H1 (cell line): Measurements from ENCODE around the gene CUEDC1. TPM values are rescaled to one million over a fixed set of nuclear protein-coding genes. Genes with fewer than 3 reads are reported as not detected.

Source experiments
- CTCF ChIA-PET: fragments of 300-600 bp; sonication (Branson Sonifier 250); formaldehyde crosslinking; loops from one replicate; lab custom pipeline; 2021; ENCODE audit not compliant: partially characterized antibody; lab: Charles Lee
- POLR2A ChIA-PET: fragments of 300-600 bp; sonication (Branson Sonifier 250); formaldehyde crosslinking; loops from one replicate; lab custom pipeline; 2021; ENCODE audit warnings: inconsistent platforms; ENCODE audit not compliant: partially characterized antibody; lab: Charles Lee
- DNase-seq, 2 experiments: peaks; one replicate each; pipeline versions ENCODE4 v3.0.0 to v3.0.0-alpha.2; 2010 to 2022; ENCODE audit warnings: low spot score in 2 of 2, low read depth in 1 of 2, mixed read lengths in 1 of 2
- FAIRE-seq: peaks from 2 replicates; lab custom pipeline; 2011; peaks lifted over from hg19 to GRCh38; lab: Jason Lieb, UNC
- H2AFZ ChIP-seq: 2 replicates; pipeline ENCODE4 v1.8.1; 2012; ENCODE audit warnings: low read length, inconsistent platforms
- H2AK5ac ChIP-seq: 2 replicates; pipeline ENCODE4 v1.6.1; 2013; ENCODE audit warnings: low read depth, low read length
- H2BK120ac ChIP-seq: replicated peaks from 2 replicates; pipeline ENCODE3; 2013; ENCODE audit warnings: low read depth, low read length, inconsistent platforms
- H2BK12ac ChIP-seq: 2 replicates; pipeline ENCODE4 v1.6.1; 2013; ENCODE audit warnings: low read depth, low read length
- H2BK15ac ChIP-seq: 2 replicates; pipeline ENCODE4 v1.6.1; 2013; ENCODE audit warnings: low read length
- H2BK20ac ChIP-seq: 2 replicates; pipeline ENCODE4 v1.6.1; 2013; ENCODE audit warnings: low read length
- H2BK5ac ChIP-seq: 2 replicates; pipeline ENCODE4 v1.6.1; 2013; ENCODE audit warnings: low read depth, low read length
- H3K14ac ChIP-seq: 2 replicates; pipeline ENCODE4 v1.6.1; 2013; ENCODE audit warnings: inconsistent platforms; ENCODE audit not compliant: insufficient read length
- H3K18ac ChIP-seq: 2 replicates; pipeline ENCODE4 v1.6.1; 2013; ENCODE audit warnings: low read length; ENCODE audit errors: extremely low read depth
- H3K23ac ChIP-seq: 2 replicates; pipeline ENCODE4 v1.6.1; 2013; ENCODE audit warnings: inconsistent platforms; ENCODE audit not compliant: insufficient read length
- H3K23me2 ChIP-seq: 2 replicates; pipeline ENCODE4 v1.6.1; 2013; ENCODE audit warnings: low read depth, low read length
- H3K27ac ChIP-seq: 2 replicates; pipeline ENCODE4 v1.6.1; 2011; ENCODE audit warnings: low read depth, low read length, inconsistent platforms
- H3K27me3 ChIP-seq, 4 experiments: replicated peaks in 1 of 4; 1 replicate in 1 of 4; 2 replicates in 3 of 4; pipeline versions ENCODE4 v1.6.1 to v1.8.1; 2011 to 2013; ENCODE audit warnings: low read length in 3 of 4, mild to moderate bottlenecking in 3 of 4, inconsistent platforms in 2 of 4, mixed read lengths in 2 of 4, moderate library complexity in 1 of 4; ENCODE audit not compliant: control insufficient read depth in 3 of 4, insufficient read depth in 3 of 4; ENCODE audit errors: extremely low read depth in 1 of 4
- H3K36me3 ChIP-seq, 4 experiments: 2 replicates each; pipeline versions ENCODE4 v1.6.1 to v1.8.1; 2011 to 2013; ENCODE audit warnings: mild to moderate bottlenecking in 4 of 4, low read length in 3 of 4, moderate library complexity in 2 of 4, control low read depth in 1 of 4, inconsistent platforms in 1 of 4; ENCODE audit not compliant: insufficient read depth in 4 of 4, control insufficient read depth in 2 of 4
- H3K4ac ChIP-seq: replicated peaks from 2 replicates; pipeline ENCODE3; 2013; ENCODE audit warnings: low read length, low read depth, mixed read lengths, inconsistent platforms; ENCODE audit not compliant: insufficient read length
- H3K4me1 ChIP-seq, 4 experiments: replicated peaks in 1 of 4; 1 replicate in 1 of 4; 2 replicates in 3 of 4; pipeline versions ENCODE4 v1.6.1 to v1.8.1; 2011 to 2013; ENCODE audit warnings: low read length in 3 of 4, inconsistent platforms in 2 of 4, mixed read lengths in 1 of 4; ENCODE audit not compliant: insufficient read depth in 4 of 4, control insufficient read depth in 3 of 4
- H3K4me2 ChIP-seq, 2 experiments: 2 replicates each; pipeline versions ENCODE4 v1.6.1 to v1.8.1; 2011 to 2013; ENCODE audit warnings: low read depth in 2 of 2, low read length in 2 of 2, control low read depth in 1 of 2, inconsistent platforms in 1 of 2, mild to moderate bottlenecking in 1 of 2; ENCODE audit not compliant: insufficient read depth in 1 of 2
- H3K4me3 ChIP-seq, 4 experiments: fragments of 200-600, 300-600 bp in 1 of 4; sonication (generic), shearing (Covaris generic), sonication (Bioruptor Twin) in 1 of 4; 2 replicates each; pipeline versions ENCODE4 v1.5.1 to v1.8.1; 2011 to 2016; ENCODE audit warnings: low read length in 4 of 4, low read depth in 3 of 4, control low read depth in 2 of 4, inconsistent platforms in 2 of 4, mild to moderate bottlenecking in 2 of 4, mixed read lengths in 1 of 4, moderate library complexity in 1 of 4; ENCODE audit not compliant: insufficient read depth in 2 of 4; ENCODE audit errors: extremely low read depth in 1 of 4
- H3K56ac ChIP-seq: replicated peaks from 2 replicates; pipeline ENCODE3; 2013; ENCODE audit warnings: low read depth, mild to moderate bottlenecking, mixed read lengths, low read length, inconsistent platforms; ENCODE audit not compliant: insufficient read length
- H3K79me1 ChIP-seq: 2 replicates; pipeline ENCODE4 v1.6.1; 2013; ENCODE audit warnings: low read depth, low read length, control low read depth
- H3K79me2 ChIP-seq, 2 experiments: 2 replicates each; pipeline versions ENCODE4 v1.6.1 to v1.8.1; 2012 to 2013; ENCODE audit warnings: low read length in 2 of 2, mild to moderate bottlenecking in 2 of 2, inconsistent platforms in 1 of 2; ENCODE audit not compliant: insufficient read depth in 2 of 2, control insufficient read depth in 1 of 2
- H3K9ac ChIP-seq, 4 experiments: replicated peaks in 1 of 4; 1 replicate in 1 of 4; 2 replicates in 3 of 4; pipeline versions ENCODE4 v1.6.1 to v1.8.1; 2011 to 2013; ENCODE audit warnings: low read depth in 3 of 4, low read length in 3 of 4, control low read depth in 2 of 4, mild to moderate bottlenecking in 2 of 4, moderate library complexity in 2 of 4, inconsistent platforms in 1 of 4; ENCODE audit errors: extremely low read depth in 1 of 4
- H3K9me3 ChIP-seq, 2 experiments: 2 replicates each; pipeline versions ENCODE4 v1.6.1 to v1.8.1; 2012 to 2013; ENCODE audit warnings: mild to moderate bottlenecking in 2 of 2, moderate library complexity in 2 of 2, control low read depth in 1 of 2, inconsistent platforms in 1 of 2, low read depth in 1 of 2, low read length in 1 of 2, mixed read lengths in 1 of 2; ENCODE audit not compliant: insufficient read depth in 2 of 2
- H4K20me1 ChIP-seq, 2 experiments: replicated peaks in 1 of 2; 2 replicates each; pipeline versions ENCODE3 to v1.8.1; 2011 to 2013; ENCODE audit warnings: inconsistent platforms in 2 of 2, low read length in 2 of 2, mild to moderate bottlenecking in 1 of 2; ENCODE audit not compliant: insufficient read depth in 2 of 2, control insufficient read depth in 1 of 2
- H4K5ac ChIP-seq: 2 replicates; pipeline ENCODE4 v1.6.1; 2013; ENCODE audit warnings: low read length, low read depth, mixed read lengths, inconsistent platforms; ENCODE audit not compliant: insufficient read length
- H4K8ac ChIP-seq: 2 replicates; pipeline ENCODE4 v1.8.0; 2013; ENCODE audit warnings: mild to moderate bottlenecking, moderate library complexity, low read length, inconsistent platforms; ENCODE audit not compliant: insufficient read depth; ENCODE audit errors: extremely low read depth
- H4K91ac ChIP-seq: replicated peaks from 2 replicates; pipeline ENCODE3; 2013; ENCODE audit warnings: low read length, mixed read lengths, inconsistent platforms; ENCODE audit not compliant: insufficient read length
- CHD1 ChIP-seq: IDR thresholded peaks from 2 replicates; pipeline ENCODE4 v1.6.1; 2012; ENCODE audit warnings: low read depth, low read length, improper control_type of control experiment
- CHD2 ChIP-seq: IDR thresholded peaks from 2 replicates; pipeline ENCODE4 v1.6.1; 2012; ENCODE audit warnings: low read length, improper control_type of control experiment
- CREB1 ChIP-seq: IDR thresholded peaks from 2 replicates; pipeline ENCODE4 v1.6.1; 2012; ENCODE audit warnings: inconsistent platforms
- EGR1 ChIP-seq: IDR thresholded peaks from 2 replicates; pipeline ENCODE4 v1.6.1; 2011; ENCODE audit warnings: low read depth, low read length, borderline replicate concordance
- JUND ChIP-seq: IDR thresholded peaks from 2 replicates; pipeline ENCODE4 v1.6.1; 2011; ENCODE audit warnings: mild to moderate bottlenecking, improper control_type of control experiment, low read length
- SIN3A ChIP-seq, 2 experiments: IDR thresholded peaks in 1 of 2; conservative IDR thresholded peaks in 1 of 2; 2 replicates each; pipeline ENCODE4 v1.6.1; 2011 to 2012; ENCODE audit warnings: low read length in 2 of 2, improper control_type of control experiment in 1 of 2, low read depth in 1 of 2, mild to moderate bottlenecking in 1 of 2
- TAF1 ChIP-seq: IDR thresholded peaks from 2 replicates; pipeline ENCODE4 v1.6.1; 2011; ENCODE audit warnings: mild to moderate bottlenecking, low read depth, low read length
- ZNF274 ChIP-seq: IDR thresholded peaks from 2 replicates; pipeline ENCODE4 v1.7.0; 2012; ENCODE audit warnings: low read length, borderline replicate concordance; ENCODE audit errors: extremely low read depth
- WGBS, 2 experiments: shearing (Covaris generic) in 1 of 2; methylation state at CpG; one replicate each; pipeline versions ENCODE4 v1.1.6 to v1.1.7; 2013 to 2015; ENCODE audit warnings: low lambda C conversion rate in 2 of 2, mixed read lengths in 2 of 2, inconsistent platforms in 1 of 2, low coverage in 1 of 2, missing lambda C conversion rate in 1 of 2; ENCODE audit not compliant: insufficient replicate concordance in 2 of 2, insufficient coverage in 1 of 2, insufficient read length in 1 of 2; ENCODE audit errors: extremely low coverage in 1 of 2, missing lambda C conversion rate in 1 of 2; 5-methylcytosine and 5-hydroxymethylcytosine counted together
- polyA plus RNA-seq, 7 experiments: library from polyadenylated mRNA; depleted of rRNA in 3 of 7; stranded (reverse) in 5 of 7; unstranded in 2 of 7; fragments of >200 nt in 5 of 7; fragments of 200-250 nt in 2 of 7; gene quantifications; 1 replicate in 5 of 7; 2 replicates in 1 of 7; 4 replicates in 1 of 7; pipeline versions ENCODE4 v1.2.1 to v1.2.3, GENCODE V29; 2011 to 2013; ENCODE audit warnings: missing spikeins in 2 of 7, mixed read lengths in 2 of 7
- total RNA-seq: library from RNA; stranded (reverse); fragmentation: NEBNext Ultra II Directional; extraction: Animal tissue kit (Norgen Biotek cat#: 25700); gene quantifications from 2 replicates; pipeline ENCODE4 v1.2.1, GENCODE V29; 2021

The CUEDC1 gene
- total and polyA plus RNA-seq, 2 of the 8 experiments (the other 6 are each of a cell fraction or from before 2014, with no cell fraction given), result 4.0 to 10.7 TPM

- FAIRE-seq, result no peak
These were observed 59.7 kb downstream of the CUEDC1 start for GRCh38 chr17:57895382-57896060.

More at GRCh38 chr17:57895382-57896060, 59.7 kb downstream of the CUEDC1 start:
- no peak overlapping the region for H3K4ac ChIP-seq
- no peak overlapping the region for H4K8ac ChIP-seq
- no peak overlapping the region for H2BK15ac ChIP-seq
- no peak overlapping the region for H2BK5ac ChIP-seq
- no peak for DNase-seq
- H3K56ac ChIP-seq, result no peak overlapping the region
- no peak for TF ChIP-seq ZNF274
- TF ChIP-seq SIN3A (conservative IDR thresholded peaks at IDR 0.05 in 1 of 2, IDR thresholded peaks at IDR 0.05 in 1 of 2; ENCODE audit: low read depth in 1 of 2, low read length in 2 of 2), result no peak
- TF ChIP-seq CHD2, result no peak
- TF ChIP-seq CHD1, result no peak
- no peak for TF ChIP-seq EGR1
- TF ChIP-seq CREB1, result no peak
- no peak for TF ChIP-seq TAF1
- no peak for TF ChIP-seq JUND
- TF ChIP-seq, all 59 proteins: peak for 0
- Histone ChIP-seq H3K4me3 (no peak overlapping the region), H3K14ac (no peak overlapping the region), H3K36me3 (no peaks in the 10 kb centered on the region), H3K4me1 (peaks cover 11 to 28% (median 22%) of the 10 kb centered on the region in 4 experiments), H3K27me3 (no peaks in the 10 kb centered on the region), H2AFZ (no peak overlapping the region), H2BK120ac (no peak overlapping the region), H3K79me2 (no peaks in the 10 kb centered on the region), H4K91ac (no peak overlapping the region), H3K23ac (no peak overlapping the region), H3K27ac (no peak overlapping the region), H4K5ac (no peak overlapping the region), H2AK5ac (no peak overlapping the region), H3K9me3 (no peaks in the 10 kb centered on the region), H3K9ac (no peak overlapping the region; a peak in 1 of 7 replicates), H3K79me1 (no peaks in the 10 kb centered on the region), H3K23me2 (no peaks in the 10 kb centered on the region), H4K20me1 (no peaks in the 10 kb centered on the region), H3K4me2 (no peak overlapping the region), H2BK20ac (no peak overlapping the region), H3K18ac (no peak overlapping the region), H2BK12ac (no peak overlapping the region)
- 91% methylated on average over 8 of the region's 8 CpGs; no CpG with 5 or more reads in 1 of the 2 experiments for WGBS, 2 experiments
- CTCF ChIA-PET, result interaction anchor here (0.6 to 9.0 kb wide), 10 partner anchors 9 to 104 kb away, joined by 3 to 205 read pairs (median 3); no protein-coding TSS in a partner anchor
- POLR2A ChIA-PET, result interaction anchor here (0.5 to 1.2 kb wide), 4 partner anchors 9 to 107 kb away, joined by 3 to 7 read pairs (median 4); no protein-coding TSS in a partner anchor
